Esophagus muscularis mucosa (tissue), 3 donors: ENCODE measurements around the gene AWAT1.

Experiments
- CTCF ChIP-seq, 3 experiments: fragments of 200-600 bp in 2 of 3; fragments of 450-650 bp in 1 of 3; sonication (generic) in 2 of 3; IDR thresholded peaks; one replicate each; pipeline ENCODE4 v1.5.1; 2017 to 2019; ENCODE audit warnings: antibody characterized with exemption in 3 of 3, mild to moderate bottlenecking in 2 of 3, moderate library complexity in 1 of 3
- POLR2A ChIP-seq: fragments of 450-650 bp; IDR thresholded peaks from one replicate; pipeline ENCODE4 v1.6.1; 2017; ENCODE audit warnings: antibody characterized with exemption, moderate library complexity, mild to moderate bottlenecking, low read depth

- TF ChIP-seq POLR2A (no peak), CTCF (IDR thresholded peaks at IDR 0.05) (no peak)
These were observed 44.2 kb upstream of the AWAT1 start for GRCh38 chrX:70190225-70190624.
